GM18909 (cell line): ENCODE data around the gene RPS4Y1.
"Not testable (repeated sequence)": the region's sequence is repeated elsewhere in the genome, so short reads cannot be mapped to it uniquely, and the experiment has no call there.

Experiments
- ATAC-seq: cut with Tn5 transposase; IDR thresholded peaks from one replicate; pipeline ENCODE4 v1.9.1; 2021; ENCODE audit warnings: mild to moderate bottlenecking; ENCODE audit not compliant: unreplicated experiment, poor library complexity

RPS4Y1 gene

DNA sequence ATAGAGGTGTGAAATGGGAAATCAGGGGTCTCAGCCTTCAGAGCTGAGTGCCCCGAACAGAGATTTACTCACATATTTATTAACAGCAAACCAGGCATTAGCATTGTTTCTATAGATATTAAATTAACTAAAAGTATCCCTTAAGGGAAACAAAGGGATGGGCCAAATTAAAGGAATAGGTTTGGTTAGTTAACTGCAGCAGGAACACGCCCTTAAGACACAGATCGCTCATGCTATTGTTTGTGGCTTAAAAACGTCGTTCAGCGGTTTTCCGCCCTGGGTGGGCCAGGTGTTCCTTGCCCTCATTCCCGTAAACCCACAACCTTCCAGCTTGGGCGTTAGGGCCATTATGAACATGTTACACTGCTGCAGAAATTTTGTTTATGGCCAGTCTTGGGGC, 30.8 kb downstream of the RPS4Y1 start:
- not testable (repeated sequence) for ATAC-seq

DNA sequence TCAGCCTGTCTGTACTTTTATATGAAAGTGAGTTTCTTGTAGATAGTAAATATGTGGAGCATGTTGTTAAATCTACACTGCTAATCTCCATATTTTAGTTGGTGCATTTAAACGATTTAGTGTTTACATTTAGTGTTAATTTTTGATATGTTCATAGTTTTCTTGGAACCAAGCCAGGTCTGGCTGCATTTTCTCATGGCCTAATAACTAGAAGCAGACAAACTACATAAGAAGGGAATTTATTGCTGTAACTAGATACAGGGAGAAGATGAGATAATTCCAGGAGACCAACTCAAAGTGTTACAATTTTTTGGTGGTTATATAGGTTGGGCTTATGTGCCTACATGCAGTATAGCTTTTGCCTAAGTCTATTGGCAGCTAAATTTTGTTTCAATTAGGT, 32.8 kb downstream of the RPS4Y1 start:
- no peak for ATAC-seq

DNA sequence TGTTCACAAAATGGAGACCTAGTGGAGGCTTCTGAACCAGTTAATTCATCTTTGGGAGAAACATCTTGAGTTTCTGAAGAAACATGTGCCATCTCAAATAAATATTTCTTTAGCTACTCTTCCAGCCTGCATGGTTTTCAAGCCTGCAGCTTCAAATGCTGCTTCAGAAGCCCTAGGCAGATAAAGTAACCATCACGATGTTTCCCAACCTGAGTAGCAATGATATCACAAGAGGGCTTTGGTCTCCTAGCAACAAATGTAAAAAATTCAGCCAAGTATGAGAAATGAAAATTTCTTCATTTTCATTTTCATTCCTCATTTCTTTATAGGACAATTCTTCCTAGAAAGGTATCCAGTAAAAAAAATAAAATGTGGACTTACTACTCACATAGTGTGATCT, 42.2 kb downstream of the RPS4Y1 start:
- ATAC-seq, result no peak

DNA sequence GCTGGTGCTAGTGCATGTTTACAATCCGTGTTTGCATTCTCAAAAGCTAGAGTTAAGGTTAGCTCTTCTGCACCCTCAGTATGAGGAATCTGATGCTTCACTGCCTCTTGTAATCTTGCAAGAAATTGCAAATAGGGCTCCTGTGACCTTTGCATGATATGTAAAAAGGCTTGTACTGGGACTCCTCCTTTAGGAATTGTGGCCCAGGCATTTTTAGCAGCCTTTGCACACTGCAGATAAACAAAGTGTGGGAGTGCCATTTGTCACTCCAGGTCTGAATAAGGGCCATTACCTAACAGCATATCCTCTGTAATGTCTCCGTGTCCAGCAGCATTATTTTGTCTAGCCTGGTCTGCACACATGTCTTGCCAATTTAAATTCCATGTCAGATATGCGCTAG, 44.5 kb downstream of the RPS4Y1 start:
- no peak for ATAC-seq

DNA sequence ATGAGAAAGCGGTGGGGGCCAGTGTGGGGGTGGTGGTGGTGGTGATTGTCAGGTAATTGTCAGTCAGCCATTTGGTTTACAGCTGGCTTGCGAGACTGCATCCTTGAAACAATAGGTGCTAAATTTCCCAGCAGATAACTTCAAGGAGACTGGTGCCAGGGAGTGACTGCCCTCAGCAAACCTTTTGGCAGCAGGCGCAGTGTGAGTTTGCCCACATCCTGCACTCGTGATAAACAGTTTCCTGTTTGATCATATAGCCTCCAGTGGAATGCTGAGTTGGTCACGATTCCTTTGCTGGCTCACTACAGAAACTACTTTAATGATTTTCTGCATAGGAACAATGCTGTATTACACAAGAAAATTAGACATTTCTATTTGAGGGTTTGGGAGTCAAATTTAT, 46.0 kb downstream of the RPS4Y1 start:
- ATAC-seq, result no peak

DNA sequence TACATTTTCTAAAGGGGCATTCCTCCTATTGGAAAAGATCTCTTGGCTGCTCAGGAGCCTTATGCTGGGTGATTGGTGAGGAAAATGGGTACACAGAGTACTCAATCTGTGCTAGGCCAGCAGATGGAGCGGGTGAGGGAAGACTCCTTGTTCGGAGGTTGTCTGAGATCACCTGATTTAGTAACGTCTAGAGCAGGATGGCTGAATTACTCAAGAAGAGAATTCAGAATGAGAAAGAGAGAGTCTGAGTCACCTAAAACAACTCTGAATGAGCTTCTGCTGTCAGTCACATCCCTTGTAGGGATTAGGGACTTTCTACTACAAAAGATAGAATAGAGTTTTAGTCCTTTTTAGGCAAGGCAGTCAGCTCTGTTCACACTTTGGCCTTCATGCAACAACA, 46.6 kb downstream of the RPS4Y1 start:
- ATAC-seq, result no peak

DNA sequence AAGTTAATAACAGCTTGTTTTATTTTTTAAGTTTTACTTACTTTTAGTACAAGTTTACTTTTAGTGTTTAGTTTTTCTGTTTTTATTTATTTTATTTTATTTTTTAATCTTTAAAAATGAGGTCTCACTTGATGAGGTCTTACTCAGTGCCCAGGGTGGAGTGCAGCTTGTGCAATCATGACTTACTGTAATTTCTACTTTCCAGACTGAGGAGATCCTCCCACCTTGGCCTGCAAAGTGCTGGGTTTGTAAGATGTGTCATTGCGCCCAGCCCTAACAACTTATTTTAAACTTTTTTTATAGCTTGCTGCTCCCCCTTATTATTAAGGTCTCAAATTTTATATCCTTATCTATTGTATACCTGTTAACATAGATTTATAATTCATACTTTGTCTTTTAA, 52.1 kb downstream of the RPS4Y1 start:
- ATAC-seq, result no peak

DNA sequence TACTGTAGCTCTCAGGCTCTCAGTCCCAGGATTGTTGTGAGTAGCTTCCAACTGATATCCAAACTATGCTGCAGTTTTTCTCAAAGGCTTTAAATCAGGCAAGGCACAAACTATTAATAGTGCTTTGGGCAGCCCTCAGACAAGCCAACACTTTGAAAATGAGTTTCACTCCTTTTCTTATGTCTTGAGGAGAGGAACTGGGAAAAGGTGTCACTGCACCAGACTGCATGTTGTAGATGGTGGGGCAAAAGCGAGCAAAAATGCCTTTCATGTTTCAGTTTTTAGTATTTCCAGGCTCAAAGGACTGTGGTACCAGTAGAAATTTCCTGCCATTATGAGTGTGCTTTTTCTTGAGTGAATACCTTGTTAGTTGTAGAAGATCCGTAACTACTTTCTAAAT, 54.6 kb downstream of the RPS4Y1 start:
- ATAC-seq, result no peak

DNA sequence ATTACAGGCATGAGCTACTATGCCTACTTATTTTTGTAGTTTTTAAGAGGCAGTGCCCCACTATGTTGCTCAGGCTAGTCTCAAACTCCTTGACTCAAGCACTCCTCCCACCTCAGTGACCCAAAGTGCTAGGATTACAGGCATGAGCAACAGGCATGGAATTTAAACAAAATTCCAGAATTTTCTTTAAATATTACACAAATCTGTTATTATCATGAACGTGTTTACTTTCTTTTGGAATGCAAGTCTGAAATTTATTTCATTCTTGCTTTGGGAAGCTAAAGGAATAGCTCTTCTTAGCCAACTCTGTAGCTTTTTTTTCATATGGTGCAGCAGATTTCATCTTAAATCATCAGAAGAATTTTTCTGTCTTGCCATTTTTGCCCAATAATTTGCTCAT, 66.0 kb downstream of the RPS4Y1 start:
- no peak for ATAC-seq

DNA sequence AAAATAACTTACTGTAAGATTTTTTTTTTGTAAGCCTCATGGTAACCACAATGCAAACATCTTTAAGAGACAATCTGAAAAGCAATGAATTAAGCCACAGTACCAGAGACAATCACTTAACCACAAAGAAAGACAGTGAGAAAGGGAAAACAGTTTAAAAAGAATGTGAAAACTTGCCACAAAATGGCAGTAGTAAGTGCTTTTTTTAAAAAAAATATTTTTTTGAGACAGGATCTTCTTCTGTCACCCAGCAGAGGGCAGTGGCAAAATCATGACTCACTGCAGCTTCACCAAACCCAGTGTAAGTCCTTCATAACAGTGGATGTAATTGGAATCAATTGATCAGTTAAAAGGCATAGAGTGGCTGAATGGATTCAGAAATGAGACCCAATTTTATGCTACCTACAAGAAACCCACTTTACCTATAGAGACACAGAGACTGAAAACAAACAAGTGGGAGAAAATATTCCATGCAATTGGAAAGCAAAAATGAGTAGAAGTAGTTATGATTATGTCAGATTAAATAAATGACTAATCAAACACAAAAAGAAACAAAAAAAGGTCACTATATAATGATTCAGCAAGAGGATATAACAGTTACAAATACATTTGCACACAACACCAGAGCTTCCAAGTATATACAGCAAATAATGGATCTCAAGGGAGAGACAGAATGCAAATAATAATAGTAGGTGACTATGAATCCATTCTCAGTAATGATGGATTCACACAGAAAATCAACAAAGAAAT, 71.8 kb downstream of the RPS4Y1 start:
- ATAC-seq, result no peak
